Vagina (tissue), 2 donors: ENCODE data around the gene NLRX1.

ENCODE experiments used
- POLR2A ChIP-seq, 2 donors: fragments of 450-650 bp; IDR thresholded peaks; one replicate each; pipeline ENCODE4 v1.6.1; 2017; ENCODE audit warnings: antibody characterized with exemption in 2 of 2, mild to moderate bottlenecking in 2 of 2, moderate library complexity in 2 of 2
- TF ChIP-seq, protein P1 (sequence below), 3 experiments: fragments of 450-650 bp in 2 of 3; fragments of 200-600 bp in 1 of 3; sonication (generic) in 1 of 3; IDR thresholded peaks; one replicate each; pipeline ENCODE4 v1.5.1; 2017 to 2019; ENCODE audit warnings: antibody characterized with exemption in 3 of 3, mild to moderate bottlenecking in 2 of 3, moderate library complexity in 2 of 3

GRCh38 chr11:119223856-119224255, 55.3 kb downstream of the NLRX1 start:
- TF ChIP-seq, protein P1, sequence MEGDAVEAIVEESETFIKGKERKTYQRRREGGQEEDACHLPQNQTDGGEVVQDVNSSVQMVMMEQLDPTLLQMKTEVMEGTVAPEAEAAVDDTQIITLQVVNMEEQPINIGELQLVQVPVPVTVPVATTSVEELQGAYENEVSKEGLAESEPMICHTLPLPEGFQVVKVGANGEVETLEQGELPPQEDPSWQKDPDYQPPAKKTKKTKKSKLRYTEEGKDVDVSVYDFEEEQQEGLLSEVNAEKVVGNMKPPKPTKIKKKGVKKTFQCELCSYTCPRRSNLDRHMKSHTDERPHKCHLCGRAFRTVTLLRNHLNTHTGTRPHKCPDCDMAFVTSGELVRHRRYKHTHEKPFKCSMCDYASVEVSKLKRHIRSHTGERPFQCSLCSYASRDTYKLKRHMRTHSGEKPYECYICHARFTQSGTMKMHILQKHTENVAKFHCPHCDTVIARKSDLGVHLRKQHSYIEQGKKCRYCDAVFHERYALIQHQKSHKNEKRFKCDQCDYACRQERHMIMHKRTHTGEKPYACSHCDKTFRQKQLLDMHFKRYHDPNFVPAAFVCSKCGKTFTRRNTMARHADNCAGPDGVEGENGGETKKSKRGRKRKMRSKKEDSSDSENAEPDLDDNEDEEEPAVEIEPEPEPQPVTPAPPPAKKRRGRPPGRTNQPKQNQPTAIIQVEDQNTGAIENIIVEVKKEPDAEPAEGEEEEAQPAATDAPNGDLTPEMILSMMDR (IDR thresholded peaks at IDR 0.05): no peak
- TF ChIP-seq POLR2A (IDR thresholded peaks at IDR 0.05): no peak
